ENCODE results near the gene SLC5A8. TPM values are rescaled to one million over a fixed set of nuclear protein-coding genes. Genes with fewer than 3 reads are reported as not detected.

SLC5A8 gene
- total RNA-seq, 3 donors from 2014 or later = 0.07 to 0.49 TPM; not detected in 1

- no peak for ATAC-seq
- Histone ChIP-seq H3K36me3 (ENCODE audit: low read depth) (no peaks in the 10 kb centered on the region), H3K4me3 (no peak overlapping the region), H3K4me1 (ENCODE audit: low read depth) (no peaks in the 10 kb centered on the region), H3K9me3 (no peaks in the 10 kb centered on the region)
- no peak for TF ChIP-seq CTCF (IDR thresholded peaks at IDR 0.05)
- intact Hi-C loops (cut with DNase I, micrococcal nuclease) = no loop called here
- DNase-seq = no peak
Observed at GRCh38 chr12:101229841-101230241, 19.8 kb upstream of the SLC5A8 start.

- Histone ChIP-seq H3K36me3 (ENCODE audit: low read depth) (no peaks in the 10 kb centered on the region), H3K9me3 (no peaks in the 10 kb centered on the region), H3K4me1 (ENCODE audit: low read depth) (no peaks in the 10 kb centered on the region), H3K4me3 (no peak overlapping the region)
- no peak for ATAC-seq
- TF ChIP-seq CTCF (IDR thresholded peaks at IDR 0.05) = no peak
- DNase-seq = no peak
- intact Hi-C loops (cut with DNase I, micrococcal nuclease) = no loop called here
Observed at GRCh38 chr12:101221301-101221700, 11.3 kb upstream of the SLC5A8 start.

GRCh38 chr12:101216810-101217209 is 6.8 kb upstream of the SLC5A8 start:
- H3K9me3 ChIP-seq = no peaks in the 10 kb centered on the region
- no peak for ATAC-seq
- no peaks in the 10 kb centered on the region for H3K4me1 ChIP-seq (ENCODE audit: low read depth)
- no peak overlapping the region for H3K4me3 ChIP-seq
- no peak for TF ChIP-seq CTCF (IDR thresholded peaks at IDR 0.05)
- intact Hi-C loops (cut with DNase I, micrococcal nuclease) = no loop called here
- DNase-seq = no peak
- H3K36me3 ChIP-seq (ENCODE audit: low read depth) = no peaks in the 10 kb centered on the region

GRCh38 chr12:101207086-101207780 is 2.8 kb downstream of the SLC5A8 start:
- no peaks in the 10 kb centered on the region for H3K4me1 ChIP-seq (ENCODE audit: low read depth)
- intact Hi-C loops (cut with DNase I, micrococcal nuclease) = no loop called here
- DNase-seq (no peak), ATAC-seq (no peak)
- H3K4me3 ChIP-seq = no peak overlapping the region
- TF ChIP-seq CTCF (IDR thresholded peaks at IDR 0.05) = no peak
- H3K36me3 ChIP-seq (ENCODE audit: low read depth) = no peaks in the 10 kb centered on the region
- H3K9me3 ChIP-seq = no peaks in the 10 kb centered on the region

GRCh38 chr12:101204602-101205304 is 5.3 kb downstream of the SLC5A8 start:
- no peak for ATAC-seq
- DNase-seq = no peak
- no peaks in the 10 kb centered on the region for H3K9me3 ChIP-seq
- no peaks in the 10 kb centered on the region for H3K4me1 ChIP-seq (ENCODE audit: low read depth)
- intact Hi-C loops (cut with DNase I, micrococcal nuclease) = no loop called here
- TF ChIP-seq CTCF (IDR thresholded peaks at IDR 0.05) = no peak
- H3K4me3 ChIP-seq = no peak overlapping the region
- H3K36me3 ChIP-seq (ENCODE audit: low read depth) = no peaks in the 10 kb centered on the region

All from mucosa of descending colon (tissue), 3 donors.